RWPE1 (cell line): ENCODE measurements around the gene PKDCC.

ENCODE experiments used
- CTCF ChIA-PET: fragments of 350-600 bp; sonication (Branson Sonifier 250); formaldehyde crosslinking; extraction: SDS; loops from one replicate; lab custom pipeline; 2021; lab: Yijun Ruan, JAX
- POLR2A ChIA-PET: fragments of 400-600 bp; formaldehyde crosslinking; extraction: SDS; loops from one replicate; lab custom pipeline; 2020; ENCODE audit warnings: antibody characterized with exemption; ENCODE audit not compliant: low non-redundant PET; lab: Yijun Ruan, JAX
- DNase-seq: peaks from one replicate; pipeline ENCODE4 v3.0.0; 2012; ENCODE audit warnings: low spot score
- H3K27ac ChIP-seq: fragments of 450-650 bp; 2 replicates; pipeline ENCODE4 v1.5.1; 2017
- CTCF ChIP-seq: fragments of 450-650 bp; conservative IDR thresholded peaks from 2 replicates; pipeline ENCODE4 v1.5.1; 2017; ENCODE audit warnings: low read depth, mild to moderate bottlenecking

PKDCC gene

GRCh38 chr2:42052702-42053481, 5.1 kb downstream of the PKDCC start:
- H3K27ac ChIP-seq, result no peak overlapping the region
- TF ChIP-seq CTCF, result no peak
- ChIA-PET POLR2A (no interaction called here), CTCF (interaction anchor here (0.6 to 0.7 kb wide), 2 partner anchors 17 to 257 kb away, joined by 3 read pairs; no protein-coding TSS in a partner anchor)
- DNase-seq, result no peak

- TF ChIP-seq CTCF, result no peak
- POLR2A ChIA-PET, result no interaction called here
- no peak for DNase-seq
- no peak overlapping the region for H3K27ac ChIP-seq
- CTCF ChIA-PET, result interaction anchor here (0.6 to 0.7 kb wide), 2 partner anchors 16 to 256 kb away, joined by 3 read pairs; no protein-coding TSS in a partner anchor
Measured at GRCh38 chr2:42053482-42053790, 5.6 kb downstream of the PKDCC start.

- CTCF ChIA-PET, result interaction anchor here (0.6 kb wide), 1 partner anchor 256 kb away, joined by 3 read pairs; no protein-coding TSS in a partner anchor
- POLR2A ChIA-PET, result no interaction called here
- no peak for DNase-seq
- TF ChIP-seq CTCF, result no peak
- no peak overlapping the region for H3K27ac ChIP-seq
Measured at GRCh38 chr2:42053791-42054701, 6.2 kb downstream of the PKDCC start.

- TF ChIP-seq CTCF, result no peak
- POLR2A ChIA-PET, result no interaction called here
- no peak for DNase-seq
- no peak overlapping the region for H3K27ac ChIP-seq
- CTCF ChIA-PET, result interaction anchor here (0.6 kb wide), 1 partner anchor 9 kb away, joined by 3 read pairs; no protein-coding TSS in a partner anchor
Measured at GRCh38 chr2:42054714-42055430, 7.1 kb downstream of the PKDCC start.

DNA sequence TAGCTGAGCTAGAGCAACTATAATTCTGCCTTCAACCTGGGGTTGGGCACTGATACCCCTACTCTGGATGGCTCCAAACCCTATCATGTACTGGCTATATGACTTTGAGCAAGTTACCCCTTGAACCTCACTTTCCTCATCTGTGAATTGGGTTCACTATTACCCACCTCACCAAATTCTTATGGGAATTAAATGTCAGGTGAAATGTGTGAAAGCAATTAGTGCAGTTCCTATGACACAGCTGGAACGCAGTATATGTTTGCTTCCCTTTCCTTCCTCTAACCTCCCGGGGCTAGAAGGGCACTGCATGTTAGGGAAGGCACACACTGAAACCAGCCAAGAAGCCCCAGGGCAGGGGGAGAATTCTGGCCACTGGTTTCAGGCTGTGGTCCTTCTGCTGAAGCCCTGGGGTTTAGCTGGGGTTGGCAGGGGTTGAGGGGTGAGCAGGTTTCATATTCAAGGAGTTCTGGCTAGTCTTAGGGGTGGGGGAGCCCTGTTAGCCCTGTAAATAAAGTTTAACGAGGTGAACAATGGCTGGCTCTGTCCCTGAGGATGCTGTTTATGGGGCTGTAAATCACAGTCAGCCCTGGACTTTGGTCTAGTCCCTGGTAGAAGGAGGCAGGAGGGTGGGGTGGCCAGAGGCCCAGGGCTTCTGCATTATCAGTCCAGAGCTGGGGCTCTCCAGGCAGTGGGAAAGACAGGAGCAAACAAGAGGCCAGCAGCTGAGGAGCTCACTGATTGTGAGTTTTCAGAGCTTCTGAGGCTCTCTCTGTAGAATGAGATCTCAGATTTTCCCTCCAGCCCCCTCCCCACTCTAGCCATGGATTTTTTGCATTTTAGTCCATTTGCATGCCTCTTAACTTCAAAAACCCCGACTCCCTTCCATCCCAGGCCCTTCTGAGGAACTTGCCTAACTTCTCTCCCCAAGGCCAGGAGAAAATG, 8.0 kb downstream of the PKDCC start:
- TF ChIP-seq CTCF, result no peak
- ChIA-PET CTCF (interaction anchor here (0.6 kb wide), 2 partner anchors 10 to 25 kb away, joined by 3 to 5 read pairs; no protein-coding TSS in a partner anchor), POLR2A (no interaction called here)
- no peak for DNase-seq
- H3K27ac ChIP-seq, result no peak overlapping the region
